NCI-H187 treated with DMSO at 0.1 percent for 48 hours (cell line): ENCODE measurements around the gene ITPRID1.
"Not testable (repeated sequence)": the region's sequence is repeated elsewhere in the genome, so short reads cannot be mapped to it uniquely, and the experiment has no call there.

Source experiments
- DNase-seq: peaks from one replicate; lab custom pipeline; 2025; lab: John Stamatoyannopoulos, UW

Gene ITPRID1

DNA sequence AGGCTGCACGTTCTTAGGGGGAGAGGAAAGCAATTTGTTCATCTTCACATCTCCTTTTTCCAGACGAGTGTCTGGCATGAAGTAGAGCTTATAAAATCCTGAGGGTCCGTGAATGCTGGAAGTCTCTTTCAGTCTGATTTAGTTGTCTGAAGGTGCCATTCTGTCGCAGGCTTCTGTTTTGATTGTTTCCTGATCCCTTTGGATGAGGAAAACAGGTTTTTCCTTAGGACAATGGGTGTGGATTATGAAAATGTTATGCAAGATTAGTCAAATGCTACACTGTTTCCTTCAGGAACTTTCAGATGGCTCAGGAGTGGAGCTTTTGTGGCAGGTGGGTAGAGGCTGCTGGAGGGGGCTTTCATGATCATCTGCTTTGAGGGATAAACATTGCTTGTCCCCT is at the start of gene ITPRID1:
Gene ITPRID1 (plus strand): TSS at position 301 of the 400 bp plus-strand sequence. CDS start 38,935 bp downstream, outside the sequence.
- DNase-seq = no peak

GRCh38 chr7:31464601-31465000 is 49.3 kb upstream of the ITPRID1 start:
- DNase-seq = no peak

- DNase-seq = no peak
Measured at GRCh38 chr7:31465285-31465684, 48.6 kb upstream of the ITPRID1 start.

DNA sequence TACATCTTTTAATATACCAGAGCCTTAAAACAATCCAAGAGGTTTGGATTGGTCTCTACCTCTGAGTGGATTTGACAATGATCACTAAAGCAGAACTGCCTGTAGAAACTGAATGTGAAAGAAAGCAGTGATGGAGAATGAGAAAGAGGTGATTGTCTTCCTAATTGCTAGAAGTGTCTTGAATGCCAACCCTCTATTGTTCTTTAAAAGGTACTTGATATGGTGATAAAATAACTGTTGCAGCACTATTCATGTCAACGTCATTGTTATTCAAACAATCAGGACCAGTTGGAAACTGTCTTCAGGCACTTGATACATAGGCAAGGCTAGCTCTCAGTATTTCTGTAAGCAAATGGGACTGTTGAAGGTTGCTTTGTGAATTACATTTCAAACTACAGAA is 47.9 kb upstream of the ITPRID1 start:
- no peak for DNase-seq

DNA sequence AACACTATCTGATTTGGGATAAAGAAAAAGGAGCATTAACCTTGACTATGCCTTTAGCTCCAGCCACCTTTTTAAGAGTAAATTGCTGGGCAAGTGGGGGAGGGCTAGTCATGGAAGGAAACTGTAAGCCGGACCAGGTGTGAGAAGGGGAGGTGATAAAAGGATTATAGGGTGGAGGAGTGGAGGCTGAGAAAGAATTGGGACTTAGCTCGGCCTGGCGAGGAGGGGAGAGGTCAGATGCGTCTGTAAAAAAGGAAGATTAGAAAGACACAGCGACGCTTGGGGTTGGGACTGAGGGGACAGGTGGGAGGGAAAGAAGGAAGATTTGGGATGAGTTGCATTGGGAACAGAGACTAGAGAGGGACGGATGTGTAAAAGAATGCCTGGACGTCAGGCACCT is 43.0 kb upstream of the ITPRID1 start:
- DNase-seq = not testable (repeated sequence)

GRCh38 chr7:31475368-31475767 is 38.5 kb upstream of the ITPRID1 start:
- no peak for DNase-seq

DNA sequence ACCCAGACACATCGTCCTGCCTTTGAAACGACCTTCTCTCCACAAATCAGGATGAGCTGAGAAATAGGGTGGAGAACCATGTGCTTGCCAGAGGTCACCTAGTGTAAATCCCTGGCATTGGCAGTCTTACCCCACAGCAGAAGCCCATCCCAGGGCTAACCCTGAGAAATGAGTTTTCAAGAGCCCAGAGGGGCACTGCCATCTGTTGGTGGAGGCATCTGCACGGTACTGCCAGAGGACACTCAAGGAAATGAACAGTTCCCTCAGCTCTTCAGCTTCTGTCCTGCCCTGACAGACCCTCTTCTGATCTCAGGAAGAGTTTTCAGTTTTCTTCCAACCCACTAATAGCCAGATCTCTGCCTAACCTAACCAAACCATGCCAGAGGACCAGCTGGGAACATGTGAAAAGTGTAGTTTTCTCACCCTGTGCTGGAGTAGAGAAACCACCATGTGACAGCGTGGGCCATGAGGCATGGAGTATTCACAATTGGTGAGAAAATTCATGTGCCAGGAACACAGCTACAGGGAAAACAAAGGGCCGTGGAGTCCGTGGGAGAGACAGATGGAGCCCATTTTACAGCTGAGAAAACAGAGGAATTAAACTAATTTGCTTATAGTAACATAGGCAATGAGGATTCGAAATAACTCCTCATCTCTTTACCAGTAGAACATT is 37.7 kb upstream of the ITPRID1 start:
- no peak for DNase-seq

- DNase-seq = no peak
Measured at GRCh38 chr7:31476941-31477677, 36.8 kb upstream of the ITPRID1 start.

GRCh38 chr7:31478018-31478417 is 35.9 kb upstream of the ITPRID1 start:
- DNase-seq = no peak

- no peak for DNase-seq
Measured at GRCh38 chr7:31478721-31479120, 35.2 kb upstream of the ITPRID1 start.

DNA sequence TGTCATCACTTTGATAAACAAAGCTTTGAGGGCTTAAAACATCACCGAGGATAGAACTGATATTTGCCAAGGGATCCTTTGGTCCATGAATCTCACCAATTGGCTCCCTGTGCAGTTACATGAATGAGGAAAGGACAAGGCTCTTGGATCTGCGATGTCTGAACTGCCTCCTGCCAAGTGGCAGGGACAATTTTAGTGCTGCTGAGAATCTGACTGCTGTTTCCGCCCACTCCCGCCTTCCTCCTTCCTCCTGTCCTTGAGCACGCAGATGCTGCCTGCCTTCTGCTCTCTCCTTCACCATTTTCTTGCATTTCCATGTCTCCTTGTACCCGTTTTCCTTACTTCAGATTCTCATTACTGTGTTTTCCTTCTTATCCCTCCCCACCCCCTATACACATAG is 26.8 kb upstream of the ITPRID1 start:
- no peak for DNase-seq

DNA sequence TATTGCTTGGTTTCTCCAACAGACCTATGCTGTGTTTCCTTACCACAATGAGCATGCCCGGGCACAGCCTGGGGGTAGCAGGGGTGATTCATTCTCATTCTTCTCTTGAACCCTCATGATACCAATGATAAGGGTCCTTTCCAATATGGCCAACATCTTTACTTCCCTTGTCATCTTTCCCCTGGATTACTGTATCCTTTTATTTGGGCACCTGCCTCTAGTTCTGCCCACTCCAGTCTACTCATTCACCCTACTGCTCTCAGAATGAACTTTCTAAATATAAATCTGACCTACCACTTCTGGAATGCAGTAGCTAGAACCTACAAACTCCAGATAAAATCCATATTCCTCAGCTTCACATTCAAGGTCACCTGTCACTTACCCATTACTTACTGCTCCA is 26.4 kb upstream of the ITPRID1 start:
- no peak for DNase-seq

DNA sequence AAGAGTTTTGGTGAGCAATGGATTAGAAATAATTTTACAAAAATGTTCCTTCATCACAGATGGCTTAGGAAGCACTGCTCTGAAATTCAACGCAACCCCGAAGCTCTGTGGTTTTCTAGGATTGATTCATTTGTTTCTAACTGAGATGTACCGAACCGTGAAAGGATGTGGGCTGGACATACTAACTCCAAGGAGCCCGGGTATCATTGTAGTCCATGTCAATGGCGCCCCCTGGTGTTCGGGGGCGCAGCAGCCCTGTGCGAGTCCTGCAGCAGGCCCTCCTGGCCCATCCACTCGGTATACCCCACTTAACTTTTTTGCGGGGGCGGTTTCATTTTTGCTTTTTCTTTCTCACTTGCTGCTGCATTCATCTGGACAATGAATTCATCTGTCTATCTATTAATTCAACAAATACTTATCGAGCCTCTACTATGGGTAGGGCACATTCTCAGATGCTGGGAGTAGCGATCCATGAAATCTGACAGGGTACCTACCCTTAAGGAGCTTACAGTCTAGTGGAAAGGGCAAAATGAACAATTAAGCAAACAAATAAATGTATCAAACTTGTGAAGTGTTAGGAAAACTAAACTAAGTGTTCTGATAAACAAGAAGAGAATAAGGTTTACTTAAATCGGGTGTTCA is 25.2 kb upstream of the ITPRID1 start:
- DNase-seq = peak; percentile 10

GRCh38 chr7:31490796-31491314 is 23.0 kb upstream of the ITPRID1 start:
- DNase-seq = no peak

DNA sequence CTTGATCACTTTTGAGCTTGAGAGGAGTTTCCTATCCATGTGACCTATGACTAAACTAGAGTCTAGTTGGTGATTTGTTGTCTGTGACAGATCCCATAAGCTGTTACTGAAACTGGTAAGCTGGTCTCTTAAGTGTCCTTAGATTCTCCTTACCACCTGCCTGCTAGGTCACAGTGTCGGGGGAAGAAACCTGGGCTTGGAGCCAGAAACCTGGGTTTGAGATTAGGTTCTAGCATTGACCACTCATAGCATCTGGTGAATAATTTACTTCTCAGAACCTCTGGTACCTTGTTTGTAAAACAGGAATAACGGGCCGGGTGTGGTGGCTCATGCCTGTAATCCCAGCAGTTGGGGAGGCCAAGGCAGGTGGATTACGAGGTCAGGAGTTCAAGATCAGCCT is 21.8 kb upstream of the ITPRID1 start:
- no peak for DNase-seq

DNA sequence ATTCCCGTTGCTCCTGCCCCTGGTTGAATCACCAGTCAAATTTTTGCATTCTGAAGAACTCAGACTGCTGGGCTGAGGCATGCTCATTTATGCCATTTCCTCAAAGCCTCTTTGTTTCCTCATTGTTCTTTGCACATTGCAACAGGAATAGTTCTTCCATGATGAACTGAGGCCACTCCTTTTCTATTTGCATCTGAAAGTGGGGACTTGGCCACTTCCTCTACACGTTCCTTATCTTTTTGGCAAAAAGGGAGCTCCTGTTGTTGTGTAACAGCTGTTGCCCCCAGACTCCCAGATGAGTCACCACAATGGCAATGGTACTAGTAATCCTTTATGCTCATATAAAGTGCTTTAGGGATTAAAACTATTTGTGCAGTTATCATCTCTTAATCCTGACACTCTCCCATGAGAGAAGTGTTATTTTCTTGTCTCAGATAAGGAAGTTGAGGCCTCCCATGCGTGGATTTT is 20.1 kb upstream of the ITPRID1 start:
- no peak for DNase-seq

- DNase-seq = no peak
Measured at GRCh38 chr7:31494421-31494820, 19.5 kb upstream of the ITPRID1 start.

GRCh38 chr7:31495653-31496052 is 18.2 kb upstream of the ITPRID1 start:
- DNase-seq = no peak

- no peak for DNase-seq
Measured at GRCh38 chr7:31497516-31497915, 16.4 kb upstream of the ITPRID1 start.

DNA sequence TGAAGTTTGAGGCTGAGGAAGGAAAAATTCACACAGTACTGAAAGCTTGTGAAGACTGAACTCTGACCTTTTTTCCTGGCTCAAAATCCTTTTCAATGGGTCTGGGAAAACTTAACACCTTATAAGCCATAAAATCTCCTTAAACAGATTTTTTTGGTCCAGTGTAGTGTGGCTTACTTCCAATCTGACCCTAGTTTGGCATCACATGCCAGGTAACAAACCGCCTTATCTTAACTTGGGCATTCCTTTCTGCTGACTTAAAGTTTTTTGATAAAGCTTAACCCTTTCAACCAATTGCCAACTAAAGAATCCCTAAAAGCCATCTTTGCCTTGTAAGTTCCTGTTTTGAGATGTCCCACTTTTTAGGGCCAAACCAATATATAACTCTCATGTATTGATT is 13.2 kb upstream of the ITPRID1 start:
- no peak for DNase-seq

DNA sequence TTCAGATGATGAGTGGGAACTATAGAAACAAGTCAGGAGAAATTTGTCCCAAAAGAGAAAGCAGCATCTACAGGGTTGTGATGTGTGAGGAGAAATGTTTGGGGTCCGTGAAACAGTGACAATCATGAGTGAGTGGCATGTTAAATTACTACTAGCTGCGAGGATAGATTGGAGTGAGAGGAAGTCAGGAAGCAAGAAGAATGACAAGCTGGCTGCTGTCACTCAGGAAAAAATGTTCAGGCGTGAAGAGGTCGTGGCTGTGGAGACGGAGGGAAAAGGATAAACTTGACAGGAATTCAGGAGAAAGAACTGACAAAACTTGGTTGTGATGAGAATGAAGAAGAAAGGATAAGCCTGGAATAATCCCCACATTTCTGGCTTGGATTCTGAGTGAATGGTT is 5.1 kb upstream of the ITPRID1 start:
- no peak for DNase-seq

DNA sequence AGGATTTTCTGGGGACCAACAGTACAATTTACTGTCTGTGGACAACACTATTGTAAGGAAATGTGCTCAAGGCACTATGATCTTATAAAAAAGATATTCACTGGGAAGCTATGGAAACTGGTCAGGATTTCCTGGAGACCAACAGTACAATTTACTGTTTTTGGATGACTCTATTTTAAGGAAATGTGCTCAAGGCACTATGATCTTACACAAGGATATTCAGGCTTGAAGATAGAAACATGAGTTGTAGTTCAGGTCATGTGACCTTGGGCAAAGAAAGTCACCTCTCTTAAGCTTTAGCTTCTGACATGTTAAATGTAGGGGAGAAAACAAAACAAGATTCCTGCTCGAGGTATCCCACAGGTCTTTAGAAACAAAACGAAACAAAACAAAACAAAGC is 1.7 kb upstream of the ITPRID1 start:
- DNase-seq = no peak
